HG03025 (cell line): ENCODE measurements around the gene SNRNP27.
A peak's percentile ranks its signal among the peaks of the same experiment; 100 is the strongest.
"Not testable (repeated sequence)": the region's sequence is repeated elsewhere in the genome, so short reads cannot be mapped to it uniquely, and the experiment has no call there.

ENCODE experiments used
- ATAC-seq: cut with Tn5 transposase; IDR thresholded peaks from one replicate; pipeline ENCODE4 v1.9.1; 2021; ENCODE audit warnings: mild to moderate bottlenecking, moderate library complexity; ENCODE audit not compliant: unreplicated experiment, low FRiP score

SNRNP27 gene, protein sequence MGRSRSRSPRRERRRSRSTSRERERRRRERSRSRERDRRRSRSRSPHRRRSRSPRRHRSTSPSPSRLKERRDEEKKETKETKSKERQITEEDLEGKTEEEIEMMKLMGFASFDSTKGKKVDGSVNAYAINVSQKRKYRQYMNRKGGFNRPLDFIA

GRCh38 chr2:69893684-69894551, at the start of gene SNRNP27:
SNRNP27 (plus strand) TSS chr2:69893956; CDS start chr2:69893985, 29 bp downstream.
- ATAC-seq: no peak

DNA sequence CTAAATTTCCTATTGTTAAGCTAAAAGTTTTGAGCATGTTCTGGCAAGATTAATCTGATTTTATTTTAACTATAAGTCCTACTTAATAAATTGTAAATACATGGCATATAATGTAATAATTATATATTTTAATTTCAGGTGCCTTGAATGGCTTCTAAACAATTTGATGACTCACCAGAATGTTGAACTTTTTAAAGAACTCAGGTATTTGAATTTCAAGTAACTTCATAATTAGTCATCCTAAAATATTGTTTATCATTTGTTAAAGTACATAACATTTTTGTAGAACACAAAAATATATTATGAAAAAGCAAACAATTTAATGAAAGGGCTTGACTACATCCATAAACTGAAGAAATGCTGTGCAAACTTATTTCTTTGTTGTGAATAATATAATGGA, 49.8 kb upstream of the SNRNP27 start:
- no peak for ATAC-seq

- no peak for ATAC-seq
Observed at GRCh38 chr2:69844560-69844959, 49.2 kb upstream of the SNRNP27 start.

- ATAC-seq: no peak
Observed at GRCh38 chr2:69846182-69847067, 47.3 kb upstream of the SNRNP27 start.

- no peak for ATAC-seq
Observed at GRCh38 chr2:69847068-69847828, 46.5 kb upstream of the SNRNP27 start.

DNA sequence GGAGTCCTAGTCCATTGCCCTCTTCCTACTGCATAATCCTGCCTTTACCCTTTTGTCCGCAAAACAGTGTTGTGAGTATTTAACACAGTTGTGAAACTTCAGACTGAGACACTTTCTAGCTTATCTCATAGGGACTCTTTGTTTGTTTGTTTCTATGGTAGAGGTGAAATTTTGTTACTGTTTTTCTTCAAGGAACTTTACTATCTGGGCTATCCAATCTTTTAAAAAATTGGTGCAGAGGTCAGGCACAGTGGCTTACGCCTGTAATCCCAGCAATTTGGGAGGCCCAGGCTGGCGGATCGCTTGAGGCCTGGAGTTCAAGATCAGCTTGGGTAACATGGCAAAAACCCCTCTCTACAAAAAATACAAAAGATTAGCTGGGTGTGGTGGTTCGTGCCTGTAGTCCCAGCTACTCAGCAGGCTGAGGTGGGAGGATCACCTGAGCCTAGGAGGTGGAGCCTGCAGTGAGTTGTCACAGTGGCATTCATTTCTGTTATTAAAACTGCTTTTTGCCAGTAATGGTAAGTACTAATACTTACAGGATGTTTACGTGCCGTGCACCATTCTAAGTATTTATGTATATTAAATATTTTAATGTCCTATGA, 45.5 kb upstream of the SNRNP27 start:
- no peak for ATAC-seq

DNA sequence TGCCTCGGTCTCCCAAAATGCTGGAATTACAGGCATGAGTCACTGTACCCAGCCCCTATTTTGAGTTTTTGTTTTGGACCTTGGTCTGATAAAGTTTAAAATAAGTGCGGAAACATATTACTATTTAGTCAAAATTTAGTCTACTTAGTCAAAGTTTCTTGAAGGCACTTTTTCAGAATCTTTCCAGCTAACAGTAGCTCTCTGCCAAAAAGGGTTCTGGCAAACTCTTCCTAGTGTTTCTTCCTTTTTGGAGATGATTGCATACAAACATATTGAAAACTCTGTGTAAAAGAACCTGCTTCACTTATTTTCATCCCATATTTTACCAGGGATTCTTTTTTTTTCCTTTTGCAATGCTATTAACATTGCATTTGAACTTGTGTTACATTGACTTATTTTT, 35.5 kb upstream of the SNRNP27 start:
- ATAC-seq: no peak

- ATAC-seq: no peak
Observed at GRCh38 chr2:69863298-69863697, 30.5 kb upstream of the SNRNP27 start.

DNA sequence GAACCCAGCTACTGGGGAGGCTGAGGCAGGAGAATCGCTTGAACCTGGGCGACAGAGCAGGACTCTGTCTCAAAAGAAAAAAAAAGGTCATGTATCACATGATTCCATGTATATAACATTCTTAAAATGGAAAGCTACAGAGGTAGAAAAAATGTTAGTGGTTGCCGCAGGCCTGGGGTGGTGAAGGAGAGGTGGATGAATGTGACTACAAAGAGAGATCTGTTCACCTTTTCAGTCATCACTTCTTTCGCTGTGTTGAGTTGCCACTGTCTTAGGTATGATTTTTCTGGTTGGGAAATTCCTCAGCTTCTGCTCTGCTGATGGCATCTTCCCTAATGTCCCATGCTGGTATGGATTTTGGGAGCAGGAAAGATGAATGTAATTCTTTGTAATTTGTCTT, 5.3 kb upstream of the SNRNP27 start:
- ATAC-seq: no peak

DNA sequence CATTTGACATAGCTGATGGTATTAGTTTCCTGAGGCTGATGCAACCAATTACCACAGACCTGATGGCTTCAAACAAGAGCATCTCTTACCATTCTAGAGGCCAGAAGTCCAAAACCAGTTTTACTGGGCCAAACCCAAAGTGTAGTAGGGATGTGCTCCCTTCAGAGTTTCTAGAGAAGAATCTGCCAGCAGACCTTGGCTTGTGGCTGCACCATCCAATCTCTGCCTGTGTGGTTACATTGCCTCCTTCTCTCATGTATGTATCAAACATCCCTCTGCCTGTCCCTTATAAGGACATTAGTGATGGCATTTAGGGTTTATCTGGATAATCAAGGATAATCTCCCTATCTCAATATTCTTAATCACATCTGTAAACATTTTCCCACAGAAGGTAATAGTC, 4.5 kb upstream of the SNRNP27 start:
- no peak for ATAC-seq

DNA sequence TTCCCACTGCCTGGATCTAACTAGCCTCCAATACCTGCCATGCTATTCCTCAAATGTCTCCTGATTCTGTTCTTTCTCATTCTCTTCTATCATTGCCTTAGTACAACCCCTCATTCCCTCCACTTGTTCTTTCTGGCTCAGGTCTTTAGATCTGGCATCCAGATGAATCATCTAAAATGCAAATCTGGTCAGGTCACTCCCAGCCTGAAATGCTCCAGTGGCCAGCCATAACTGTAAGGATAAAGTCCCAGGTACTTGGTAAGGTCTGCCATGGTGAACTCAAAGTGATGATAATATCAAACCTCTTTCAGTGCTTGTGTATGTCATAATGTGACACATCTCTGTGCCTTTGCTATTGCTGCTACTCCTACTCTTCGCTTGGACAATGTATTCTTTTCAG, 2.9 kb upstream of the SNRNP27 start:
- no peak for ATAC-seq

- ATAC-seq: not testable (repeated sequence)
Observed at GRCh38 chr2:69892838-69893424, 825 bp upstream of the SNRNP27 start.

- ATAC-seq: not testable (repeated sequence)
Observed at GRCh38 chr2:69894737-69895136, 981 bp downstream of the SNRNP27 start.

GRCh38 chr2:69902213-69902922, 8.6 kb downstream of the SNRNP27 start:
- ATAC-seq: no peak

- ATAC-seq: no peak
Observed at GRCh38 chr2:69907216-69907615, 13.5 kb downstream of the SNRNP27 start.

- ATAC-seq: no peak
Observed at GRCh38 chr2:69911985-69912563, 18.3 kb downstream of the SNRNP27 start.

- peak; percentile 86 for ATAC-seq
Observed at GRCh38 chr2:69914164-69914949, 20.6 kb downstream of the SNRNP27 start.
